ENCODE measurements around the gene NRP2. TPM values are rescaled to one million over a fixed set of nuclear protein-coding genes. Genes with fewer than 3 reads are reported as not detected.

The NRP2 gene
- polyA plus RNA-seq, 2 of the 4 experiments (the other 2 are of a cell fraction) = 144 to 159 TPM

DNA sequence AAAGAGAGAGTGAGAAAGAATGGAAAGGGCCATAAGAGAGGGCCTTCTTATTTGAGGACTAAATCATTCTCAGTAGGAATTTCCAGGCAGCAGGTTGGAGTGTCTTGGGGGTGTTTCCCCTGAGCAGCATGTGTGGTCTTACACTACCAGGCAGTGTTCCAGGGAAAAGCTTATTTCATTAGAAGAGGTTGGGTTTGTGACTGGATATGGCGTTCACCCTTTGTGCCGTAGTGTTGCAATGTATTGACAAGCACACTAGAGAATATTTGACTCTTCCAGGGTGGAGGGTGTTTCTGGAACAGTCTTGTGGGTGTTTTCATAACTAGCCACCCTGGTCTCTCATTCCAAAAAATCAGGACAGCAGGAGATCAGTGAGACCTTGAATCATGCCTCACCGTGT lies 105.5 kb downstream of the NRP2 start:
- Histone ChIP-seq H3K27ac (no peak overlapping the region), H3K4me3 (no peak overlapping the region), H3K4me1 (peaks cover 23% of the 10 kb centered on the region), H3K4me2 (no peak overlapping the region), H3K9me3 (no peaks in the 10 kb centered on the region)
- WGBS (ENCODE audit: missing lambda C conversion rate) = 92% methylated on average over 3 of the region's 3 CpGs
- TF ChIP-seq, protein P1, sequence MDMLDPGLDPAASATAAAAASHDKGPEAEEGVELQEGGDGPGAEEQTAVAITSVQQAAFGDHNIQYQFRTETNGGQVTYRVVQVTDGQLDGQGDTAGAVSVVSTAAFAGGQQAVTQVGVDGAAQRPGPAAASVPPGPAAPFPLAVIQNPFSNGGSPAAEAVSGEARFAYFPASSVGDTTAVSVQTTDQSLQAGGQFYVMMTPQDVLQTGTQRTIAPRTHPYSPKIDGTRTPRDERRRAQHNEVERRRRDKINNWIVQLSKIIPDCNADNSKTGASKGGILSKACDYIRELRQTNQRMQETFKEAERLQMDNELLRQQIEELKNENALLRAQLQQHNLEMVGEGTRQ (IDR thresholded peaks at IDR 0.05) = no peak
- TF ChIP-seq, protein P2, sequence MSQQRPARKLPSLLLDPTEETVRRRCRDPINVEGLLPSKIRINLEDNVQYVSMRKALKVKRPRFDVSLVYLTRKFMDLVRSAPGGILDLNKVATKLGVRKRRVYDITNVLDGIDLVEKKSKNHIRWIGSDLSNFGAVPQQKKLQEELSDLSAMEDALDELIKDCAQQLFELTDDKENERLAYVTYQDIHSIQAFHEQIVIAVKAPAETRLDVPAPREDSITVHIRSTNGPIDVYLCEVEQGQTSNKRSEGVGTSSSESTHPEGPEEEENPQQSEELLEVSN (IDR thresholded peaks at IDR 0.05; ENCODE audit: borderline replicate concordance, low read depth) = no peak
- TF ChIP-seq EHMT2 (IDR thresholded peaks at IDR 0.05; ENCODE audit: low read depth) (no peak), TP53 (CRISPR knock-in tag; IDR thresholded peaks at IDR 0.05) (no peak), KDM5A (IDR thresholded peaks at IDR 0.05) (no peak), JUNB (IDR thresholded peaks at IDR 0.05) (no peak), NFE2L2 (conservative IDR thresholded peaks at IDR 0.05; ENCODE audit: low read length) (no peak), EHF (CRISPR knock-in tag; IDR thresholded peaks at IDR 0.05) (no peak), ESRRA (IDR thresholded peaks at IDR 0.05; ENCODE audit: borderline replicate concordance, low read length) (no peak), MAZ (IDR thresholded peaks at IDR 0.05; ENCODE audit: borderline replicate concordance, low read depth, low read length) (no peak), FOSB (CRISPR knock-in tag; IDR thresholded peaks at IDR 0.05) (no peak), ZSCAN20 (CRISPR knock-in tag; IDR thresholded peaks at IDR 0.05) (no peak), HOXB13 (CRISPR knock-in tag; IDR thresholded peaks at IDR 0.05; ENCODE audit: low read depth) (no peak), TFCP2L1 (CRISPR knock-in tag; IDR thresholded peaks at IDR 0.05) (no peak), HDAC2 (IDR thresholded peaks at IDR 0.05) (no peak), BHLHE40 (IDR thresholded peaks at IDR 0.05; ENCODE audit: low read depth, low read length) (no peak), JUN (IDR thresholded peaks at IDR 0.05) (no peak), GATA3 (IDR thresholded peaks at IDR 0.05; ENCODE audit: borderline replicate concordance) (no peak)
- TF ChIP-seq, protein P3, sequence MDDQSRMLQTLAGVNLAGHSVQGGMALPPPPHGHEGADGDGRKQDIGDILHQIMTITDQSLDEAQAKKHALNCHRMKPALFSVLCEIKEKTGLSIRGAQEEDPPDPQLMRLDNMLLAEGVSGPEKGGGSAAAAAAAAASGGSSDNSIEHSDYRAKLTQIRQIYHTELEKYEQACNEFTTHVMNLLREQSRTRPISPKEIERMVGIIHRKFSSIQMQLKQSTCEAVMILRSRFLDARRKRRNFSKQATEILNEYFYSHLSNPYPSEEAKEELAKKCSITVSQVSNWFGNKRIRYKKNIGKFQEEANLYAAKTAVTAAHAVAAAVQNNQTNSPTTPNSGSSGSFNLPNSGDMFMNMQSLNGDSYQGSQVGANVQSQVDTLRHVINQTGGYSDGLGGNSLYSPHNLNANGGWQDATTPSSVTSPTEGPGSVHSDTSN (IDR thresholded peaks at IDR 0.05) = no peak
- ATAC-seq (no peak), DNase-seq (ENCODE audit: low read depth in 1 of 2, low spot score in 1 of 2) (no peak), FAIRE-seq (no peak)
- ChIA-PET POLR2A (no interaction called here), CTCF (interaction anchor here (1.0 kb wide), 1 partner anchor 93 kb away, joined by 3 read pairs; no protein-coding TSS in a partner anchor)

DNA sequence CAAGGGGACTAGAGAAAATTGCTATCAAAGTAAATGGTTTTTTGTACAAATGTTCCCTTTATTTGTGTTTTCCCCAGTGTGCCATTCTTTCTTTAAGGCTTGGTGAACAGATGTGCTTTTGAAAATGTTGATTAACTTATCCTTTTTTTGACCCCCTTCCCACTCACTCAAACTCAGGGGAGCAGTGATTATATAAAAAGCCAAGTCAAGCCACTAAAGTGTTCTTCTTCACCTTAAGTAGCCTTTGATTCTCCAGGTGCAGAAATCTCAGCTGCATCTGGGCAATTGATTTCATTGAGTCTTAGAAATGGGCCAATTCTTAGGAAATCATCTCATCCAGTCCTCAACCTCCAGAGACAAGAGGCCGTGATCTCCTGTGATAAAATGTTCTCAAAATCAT lies 107.6 kb downstream of the NRP2 start:
- H3K4me2 ChIP-seq = no peak overlapping the region
- no peak overlapping the region for H3K4me3 ChIP-seq
- H3K27ac ChIP-seq = no peak overlapping the region
- H3K9me3 ChIP-seq = no peaks in the 10 kb centered on the region
- no peak for FAIRE-seq
- ChIA-PET CTCF (no interaction called here), POLR2A (no interaction called here)
- TF ChIP-seq NFE2L2 (conservative IDR thresholded peaks at IDR 0.05; ENCODE audit: low read length) (no peak), ZFP36 (IDR thresholded peaks at IDR 0.05; ENCODE audit: borderline replicate concordance, partially characterized antibody) (no peak), ZC3H11A (IDR thresholded peaks at IDR 0.05) (no peak), HOXA7 (CRISPR knock-in tag; IDR thresholded peaks at IDR 0.05) (no peak), HOXB13 (CRISPR knock-in tag; IDR thresholded peaks at IDR 0.05; ENCODE audit: low read depth) (no peak), PHF8 (IDR thresholded peaks at IDR 0.05; ENCODE audit: borderline replicate concordance, low read depth) (no peak), CBX2 (IDR thresholded peaks at IDR 0.05; ENCODE audit: borderline replicate concordance, low read depth) (no peak)
- TF ChIP-seq, protein P3 (IDR thresholded peaks at IDR 0.05) = no peak
- TF ChIP-seq, protein P4, sequence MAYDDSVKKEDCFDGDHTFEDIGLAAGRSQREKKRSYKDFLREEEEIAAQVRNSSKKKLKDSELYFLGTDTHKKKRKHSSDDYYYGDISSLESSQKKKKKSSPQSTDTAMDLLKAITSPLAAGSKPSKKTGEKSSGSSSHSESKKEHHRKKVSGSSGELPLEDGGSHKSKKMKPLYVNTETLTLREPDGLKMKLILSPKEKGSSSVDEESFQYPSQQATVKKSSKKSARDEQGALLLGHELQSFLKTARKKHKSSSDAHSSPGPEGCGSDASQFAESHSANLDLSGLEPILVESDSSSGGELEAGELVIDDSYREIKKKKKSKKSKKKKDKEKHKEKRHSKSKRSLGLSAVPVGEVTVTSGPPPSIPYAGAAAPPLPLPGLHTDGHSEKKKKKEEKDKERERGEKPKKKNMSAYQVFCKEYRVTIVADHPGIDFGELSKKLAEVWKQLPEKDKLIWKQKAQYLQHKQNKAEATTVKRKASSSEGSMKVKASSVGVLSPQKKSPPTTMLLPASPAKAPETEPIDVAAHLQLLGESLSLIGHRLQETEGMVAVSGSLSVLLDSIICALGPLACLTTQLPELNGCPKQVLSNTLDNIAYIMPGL (CRISPR knock-in tag; IDR thresholded peaks at IDR 0.05; ENCODE audit: borderline replicate concordance) = no peak
- TF ChIP-seq, protein P5, sequence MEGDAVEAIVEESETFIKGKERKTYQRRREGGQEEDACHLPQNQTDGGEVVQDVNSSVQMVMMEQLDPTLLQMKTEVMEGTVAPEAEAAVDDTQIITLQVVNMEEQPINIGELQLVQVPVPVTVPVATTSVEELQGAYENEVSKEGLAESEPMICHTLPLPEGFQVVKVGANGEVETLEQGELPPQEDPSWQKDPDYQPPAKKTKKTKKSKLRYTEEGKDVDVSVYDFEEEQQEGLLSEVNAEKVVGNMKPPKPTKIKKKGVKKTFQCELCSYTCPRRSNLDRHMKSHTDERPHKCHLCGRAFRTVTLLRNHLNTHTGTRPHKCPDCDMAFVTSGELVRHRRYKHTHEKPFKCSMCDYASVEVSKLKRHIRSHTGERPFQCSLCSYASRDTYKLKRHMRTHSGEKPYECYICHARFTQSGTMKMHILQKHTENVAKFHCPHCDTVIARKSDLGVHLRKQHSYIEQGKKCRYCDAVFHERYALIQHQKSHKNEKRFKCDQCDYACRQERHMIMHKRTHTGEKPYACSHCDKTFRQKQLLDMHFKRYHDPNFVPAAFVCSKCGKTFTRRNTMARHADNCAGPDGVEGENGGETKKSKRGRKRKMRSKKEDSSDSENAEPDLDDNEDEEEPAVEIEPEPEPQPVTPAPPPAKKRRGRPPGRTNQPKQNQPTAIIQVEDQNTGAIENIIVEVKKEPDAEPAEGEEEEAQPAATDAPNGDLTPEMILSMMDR (IDR thresholded peaks at IDR 0.05) = no peak
- TF ChIP-seq, protein P2 (IDR thresholded peaks at IDR 0.05; ENCODE audit: borderline replicate concordance, low read depth) = no peak
- ATAC-seq = no peak
- DNase-seq (ENCODE audit: low read depth in 1 of 2, low spot score in 1 of 2) = no peak
- H3K4me1 ChIP-seq = peaks cover 23% of the 10 kb centered on the region
- WGBS (ENCODE audit: missing lambda C conversion rate) = 87% methylated on average over 1 of the region's 1 CpG

Data from A549 (cell line).